ENCODE data around the gene CCSER2.

- no peak for TF ChIP-seq EZH2 (IDR thresholded peaks at IDR 0.05; ENCODE audit: borderline replicate concordance, low read length)
- TF ChIP-seq CTCF (IDR thresholded peaks at IDR 0.05; ENCODE audit: low read length) = no peak
These were observed 38.7 kb upstream of the CCSER2 start for GRCh38 chr10:84289521-84290200.
